Neuronal stem cell (in vitro differentiated cells): Measurements from ENCODE around the gene PRPF6. TPM values are rescaled to one million over a fixed set of nuclear protein-coding genes. Genes with fewer than 3 reads are reported as not detected.

Experiments
- DNase-seq: peaks from one replicate; pipeline ENCODE4 v3.0.0-alpha.2; 2013; ENCODE audit warnings: low spot score
- H2AFZ ChIP-seq: one replicate; pipeline ENCODE4 v1.6.1; 2013; ENCODE audit warnings: mild to moderate bottlenecking, low read length, inconsistent platforms
- H2AK5ac ChIP-seq: 2 replicates; pipeline ENCODE4 v1.6.1; 2013; ENCODE audit warnings: low read depth, mild to moderate bottlenecking, inconsistent platforms, low read length, moderate library complexity, mixed read lengths
- H2BK120ac ChIP-seq: 2 replicates; pipeline ENCODE4 v1.6.1; 2013; ENCODE audit warnings: low read depth, mild to moderate bottlenecking, inconsistent platforms, low read length, moderate library complexity, mixed read lengths
- H2BK12ac ChIP-seq: one replicate; pipeline ENCODE4 v1.6.1; 2013; ENCODE audit warnings: low read length, inconsistent platforms
- H2BK15ac ChIP-seq: 2 replicates; pipeline ENCODE4 v1.6.1; 2013; ENCODE audit warnings: mild to moderate bottlenecking, low read length, inconsistent platforms, mixed read lengths
- H2BK5ac ChIP-seq: one replicate; pipeline ENCODE4 v1.6.1; 2013; ENCODE audit warnings: inconsistent platforms, mild to moderate bottlenecking, low read length, moderate library complexity
- H3K14ac ChIP-seq: one replicate; pipeline ENCODE4 v1.6.1; 2013; ENCODE audit warnings: low read length, inconsistent platforms
- H3K18ac ChIP-seq: 2 replicates; pipeline ENCODE4 v1.6.1; 2013; ENCODE audit warnings: low read length, inconsistent platforms
- H3K23ac ChIP-seq: 2 replicates; pipeline ENCODE4 v1.6.1; 2013; ENCODE audit warnings: low read depth, mild to moderate bottlenecking, mixed read lengths, low read length, inconsistent platforms; ENCODE audit not compliant: poor library complexity
- H3K27ac ChIP-seq: replicated peaks from 3 replicates; pipeline ENCODE4 v1.5.1; 2013; ENCODE audit warnings: low read length, inconsistent platforms
- H3K27me3 ChIP-seq, 3 experiments: 2 replicates each; pipeline ENCODE4 v1.6.1; 2013; ENCODE audit warnings: low read length in 3 of 3, mild to moderate bottlenecking in 2 of 3, inconsistent platforms in 1 of 3, low read depth in 1 of 3, mixed read lengths in 1 of 3, moderate library complexity in 1 of 3; ENCODE audit not compliant: control insufficient read depth in 3 of 3, insufficient read depth in 3 of 3
- H3K36me3 ChIP-seq, 2 donors: replicated peaks in 1 of 2; 2 replicates each; pipeline ENCODE4 v1.6.1; 2013; ENCODE audit warnings: low read length in 2 of 2; ENCODE audit not compliant: control insufficient read depth in 2 of 2, insufficient read depth in 2 of 2
- H3K4ac ChIP-seq: 2 replicates; pipeline ENCODE4 v1.6.1; 2013; ENCODE audit warnings: inconsistent platforms, mild to moderate bottlenecking, low read length, moderate library complexity
- H3K4me1 ChIP-seq, 2 donors: 1 replicate in 1 of 2; 2 replicates in 1 of 2; pipeline ENCODE4 v1.6.1; 2013; ENCODE audit warnings: low read length in 2 of 2, low read depth in 1 of 2; ENCODE audit not compliant: control insufficient read depth in 2 of 2, insufficient read depth in 1 of 2
- H3K4me2 ChIP-seq: one replicate; pipeline ENCODE4 v1.6.1; 2013; ENCODE audit warnings: mild to moderate bottlenecking, low read length, inconsistent platforms; ENCODE audit not compliant: insufficient read depth, poor library complexity, severe bottlenecking
- H3K4me3 ChIP-seq, 2 donors: 2 replicates each; pipeline ENCODE4 v1.5.1; 2013; ENCODE audit warnings: low read length in 2 of 2, mild to moderate bottlenecking in 2 of 2, inconsistent platforms in 1 of 2, moderate library complexity in 1 of 2
- H3K79me1 ChIP-seq: one replicate; pipeline ENCODE4 v1.6.1; 2013; ENCODE audit warnings: low read depth, mild to moderate bottlenecking, inconsistent platforms, low read length, moderate library complexity
- H3K9ac ChIP-seq: one replicate; pipeline ENCODE4 v1.6.1; 2013; ENCODE audit warnings: mild to moderate bottlenecking, low read depth, low read length, inconsistent platforms; ENCODE audit not compliant: poor library complexity
- H3K9me3 ChIP-seq, 2 donors: replicated peaks in 1 of 2; 2 replicates each; pipeline versions ENCODE3 to v1.6.1; 2013; ENCODE audit warnings: low read length in 2 of 2, mild to moderate bottlenecking in 2 of 2, inconsistent platforms in 1 of 2, low read depth in 1 of 2, mixed read lengths in 1 of 2, moderate library complexity in 1 of 2; ENCODE audit not compliant: control insufficient read depth in 2 of 2, insufficient read depth in 1 of 2
- H4K8ac ChIP-seq: one replicate; pipeline ENCODE4 v1.6.1; 2013; ENCODE audit warnings: low read depth, mild to moderate bottlenecking, inconsistent platforms, low read length, moderate library complexity
- H4K91ac ChIP-seq: one replicate; pipeline ENCODE4 v1.6.1; 2013; ENCODE audit warnings: low read length, low read depth, mild to moderate bottlenecking, inconsistent platforms; ENCODE audit not compliant: poor library complexity
- WGBS, 2 donors: extraction: QIAGEN DNeasy Blood & Tissue Kit; methylation state at CpG; one replicate each; pipeline ENCODE4 v1.1.7; 2013; ENCODE audit warnings: missing lambda C conversion rate in 2 of 2, mixed read lengths in 1 of 2; ENCODE audit not compliant: insufficient read length in 2 of 2, insufficient replicate concordance in 1 of 2; ENCODE audit errors: extremely low coverage in 2 of 2; 5-methylcytosine and 5-hydroxymethylcytosine counted together
- polyA plus RNA-seq, 2 experiments: library from polyadenylated mRNA; stranded (reverse); fragments of 200-250 nt; gene quantifications; one replicate each; pipeline ENCODE4 v1.2.3, GENCODE V29; 2013

PRPF6 gene
- polyA plus RNA-seq (2013, experiment 1 of 2) = 50.0 TPM
- 49.3 TPM for polyA plus RNA-seq (2013, experiment 2 of 2)

- peak within 1 kb of the TSS; percentile 98 for H3K23ac ChIP-seq
- peak; percentile 92 for DNase-seq
- H3K36me3 ChIP-seq = peaks cover 16 to 37% of the 10 kb centered on the region in 2 donors
- H2BK12ac ChIP-seq = peak within 1 kb of the TSS; percentile 99
- H3K9ac ChIP-seq = peak within 1 kb of the TSS; percentile 93
- no peaks in the 10 kb centered on the region for H3K9me3 ChIP-seq
- WGBS, 2 donors = no CpG with 5 or more reads among the region's 75 CpGs
- peak within 1 kb of the TSS; percentile 91 for H3K4ac ChIP-seq
- peak within 1 kb of the TSS; percentile 88 for H2AFZ ChIP-seq
- H2BK5ac ChIP-seq = peak within 1 kb of the TSS; percentile 77
- peak within 1 kb of the TSS; percentile 96 for H3K14ac ChIP-seq
- peaks cover 10% of the 10 kb centered on the region for H3K79me1 ChIP-seq
- H4K8ac ChIP-seq = peak within 1 kb of the TSS; percentile 98
- peak within 1 kb of the TSS; percentile 97 for H3K18ac ChIP-seq
- H4K91ac ChIP-seq = peak within 1 kb of the TSS; percentile 94
- H3K4me3 ChIP-seq = peak within 1 kb of the TSS; percentile 92 to 93
- peak within 1 kb of the TSS; percentile 95 for H2BK120ac ChIP-seq
- peaks cover 11 to 14% of the 10 kb centered on the region in 2 donors for H3K4me1 ChIP-seq
- peak within 1 kb of the TSS; percentile 86 for H2BK15ac ChIP-seq
- H3K27ac ChIP-seq = peak within 1 kb of the TSS; percentile 85
- H2AK5ac ChIP-seq = peak within 1 kb of the TSS; percentile 99
- peaks cover 0 to 3% (median 0%) of the 10 kb centered on the region in 3 experiments for H3K27me3 ChIP-seq
- H3K4me2 ChIP-seq = peak within 1 kb of the TSS; percentile 99
Observed at GRCh38 chr20:63980806-63981728, at the start of gene PRPF6. Gene PRPF6, plus strand, starts transcription at chr20:63981132. Its CDS starts 114 bp downstream, at chr20:63981246.

GRCh38 chr20:63931735-63932134, 49.2 kb upstream of the PRPF6 start:
- Histone ChIP-seq H2BK5ac (no peak overlapping the region), H2AK5ac (no peak overlapping the region), H2BK15ac (no peak overlapping the region), H4K91ac (no peak overlapping the region), H3K14ac (no peak overlapping the region), H2BK120ac (no peak overlapping the region), H3K36me3 (peaks cover 50 to 93% of the 10 kb centered on the region in 2 donors), H3K9me3 (no peaks in the 10 kb centered on the region), H3K27ac (no peak overlapping the region), H3K4ac (no peak overlapping the region), H3K9ac (peak overlapping the region; percentile 83), H2BK12ac (no peak overlapping the region), H3K27me3 (no peaks in the 10 kb centered on the region), H3K4me2 (no peak overlapping the region), H3K4me1 (no peaks in the 10 kb centered on the region), H3K4me3 (no peak overlapping the region), H2AFZ (no peak overlapping the region), H3K79me1 (no peaks in the 10 kb centered on the region), H4K8ac (peak overlapping the region; percentile 30), H3K18ac (no peak overlapping the region), H3K23ac (peak overlapping the region; percentile 80)
- no peak for DNase-seq
- no CpG with 5 or more reads among the region's 19 CpGs for WGBS, 2 donors

GRCh38 chr20:63932606-63933160, 48.2 kb upstream of the PRPF6 start:
- Histone ChIP-seq H3K9me3 (no peaks in the 10 kb centered on the region), H3K14ac (no peak overlapping the region), H2BK12ac (no peak overlapping the region), H2BK5ac (no peak overlapping the region), H3K23ac (peak overlapping the region; percentile 62), H3K4me3 (peak overlapping the region in 1 of 2 donors; percentile 19), H2AK5ac (no peak overlapping the region), H3K4me1 (no peaks in the 10 kb centered on the region), H3K4me2 (no peak overlapping the region), H3K27ac (no peak overlapping the region), H3K9ac (no peak overlapping the region), H3K4ac (no peak overlapping the region), H2BK15ac (no peak overlapping the region), H3K79me1 (no peaks in the 10 kb centered on the region), H3K27me3 (no peaks in the 10 kb centered on the region), H3K18ac (no peak overlapping the region), H4K8ac (no peak overlapping the region), H2BK120ac (no peak overlapping the region), H4K91ac (no peak overlapping the region), H3K36me3 (peaks cover 50 to 93% of the 10 kb centered on the region in 2 donors), H2AFZ (no peak overlapping the region)
- DNase-seq = no peak
- WGBS, 2 donors = no CpG with 5 or more reads among the region's 17 CpGs

- Histone ChIP-seq H3K4me1 (no peaks in the 10 kb centered on the region), H3K23ac (no peak overlapping the region), H2BK15ac (no peak overlapping the region), H2AK5ac (no peak overlapping the region), H3K27me3 (no peaks in the 10 kb centered on the region), H3K9me3 (peaks cover 0 to 2% of the 10 kb centered on the region in 2 donors), H2BK120ac (no peak overlapping the region), H3K4me2 (no peak overlapping the region), H3K9ac (no peak overlapping the region), H3K36me3 (peaks cover 43 to 94% of the 10 kb centered on the region in 2 donors), H2BK5ac (no peak overlapping the region), H3K79me1 (no peaks in the 10 kb centered on the region), H3K4ac (no peak overlapping the region), H4K91ac (no peak overlapping the region), H3K14ac (no peak overlapping the region), H3K18ac (no peak overlapping the region), H3K27ac (no peak overlapping the region), H4K8ac (no peak overlapping the region), H2BK12ac (no peak overlapping the region), H2AFZ (no peak overlapping the region), H3K4me3 (no peak overlapping the region)
- WGBS, 2 donors = no CpG with 5 or more reads among the region's 5 CpGs
- DNase-seq = no peak
Observed at GRCh38 chr20:63933646-63934045, 47.3 kb upstream of the PRPF6 start.
